IPS DF 6.9 (cell line): Measurements from ENCODE around the gene RASEF.

Experiments
- DNase-seq: peaks from one replicate; pipeline ENCODE4 v3.0.0-alpha.2; 2013; ENCODE audit warnings: low read depth, low spot score
- H3K27ac ChIP-seq: one replicate; pipeline ENCODE4 v1.5.1; 2013; ENCODE audit warnings: low read length, control low read depth
- H3K27me3 ChIP-seq: 2 replicates; pipeline ENCODE4 v1.6.1; 2013; ENCODE audit warnings: mild to moderate bottlenecking, low read length; ENCODE audit not compliant: control insufficient read depth, insufficient read depth
- H3K36me3 ChIP-seq: 2 replicates; pipeline ENCODE4 v1.6.1; 2013; ENCODE audit warnings: low read length; ENCODE audit not compliant: control insufficient read depth, insufficient read depth
- H3K4me1 ChIP-seq: 2 replicates; pipeline ENCODE4 v1.6.1; 2013; ENCODE audit warnings: low read length; ENCODE audit not compliant: control insufficient read depth, insufficient read depth
- H3K4me3 ChIP-seq: 2 replicates; pipeline ENCODE4 v1.5.1; 2013; ENCODE audit warnings: mild to moderate bottlenecking, low read length
- H3K9me3 ChIP-seq: 2 replicates; pipeline ENCODE4 v1.6.1; 2013; ENCODE audit warnings: low read length, inconsistent platforms; ENCODE audit not compliant: control insufficient read depth, insufficient read depth
- WGBS: extraction: QIAGEN DNeasy Blood & Tissue Kit; methylation state at CpG from one replicate; pipeline ENCODE4 v1.1.7; 2013; ENCODE audit warnings: mixed read lengths, missing lambda C conversion rate; ENCODE audit not compliant: insufficient read length, insufficient coverage; 5-methylcytosine and 5-hydroxymethylcytosine counted together

RASEF gene

GRCh38 chr9:83013867-83014605, 48.9 kb downstream of the RASEF start:
- no peak overlapping the region for H3K27ac ChIP-seq
- DNase-seq = no peak
- no CpG with 5 or more reads among the region's 3 CpGs for WGBS

GRCh38 chr9:83012922-83013838, 49.8 kb downstream of the RASEF start:
- DNase-seq = no peak
- H3K27me3 ChIP-seq = no peaks in the 10 kb centered on the region
- H3K4me1 ChIP-seq = peaks cover 1% of the 10 kb centered on the region; the same call in 1 of the 2 replicates
- H3K4me3 ChIP-seq = no peak overlapping the region
- H3K9me3 ChIP-seq = no peaks in the 10 kb centered on the region
- H3K36me3 ChIP-seq = no peaks in the 10 kb centered on the region
- no CpG with 5 or more reads among the region's 7 CpGs for WGBS
- no peak overlapping the region for H3K27ac ChIP-seq

More at GRCh38 chr9:83013867-83014605, 48.9 kb downstream of the RASEF start:
- H3K9me3 ChIP-seq = no peaks in the 10 kb centered on the region
- no peak overlapping the region for H3K4me3 ChIP-seq
- H3K27me3 ChIP-seq = no peaks in the 10 kb centered on the region
- peaks cover 1% of the 10 kb centered on the region; the same call in 1 of the 2 replicates for H3K4me1 ChIP-seq
- no peaks in the 10 kb centered on the region for H3K36me3 ChIP-seq

GRCh38 chr9:83012168-83012921, 50.6 kb downstream of the RASEF start:
- no peaks in the 10 kb centered on the region for H3K9me3 ChIP-seq
- no CpG with 5 or more reads among the region's 4 CpGs for WGBS
- H3K36me3 ChIP-seq = no peaks in the 10 kb centered on the region
- no peak for DNase-seq
- peaks cover 1% of the 10 kb centered on the region; the same call in 1 of the 2 replicates for H3K4me1 ChIP-seq
- no peak overlapping the region for H3K27ac ChIP-seq
- no peaks in the 10 kb centered on the region for H3K27me3 ChIP-seq
- no peak overlapping the region for H3K4me3 ChIP-seq

- Histone ChIP-seq H3K36me3 (no peaks in the 10 kb centered on the region), H3K4me1 (peaks cover 1% of the 10 kb centered on the region; the same call in 1 of the 2 replicates), H3K27me3 (no peaks in the 10 kb centered on the region), H3K9me3 (no peaks in the 10 kb centered on the region), H3K4me3 (no peak overlapping the region), H3K27ac (no peak overlapping the region)
- no peak for DNase-seq
Measured at GRCh38 chr9:83011611-83012010, 51.3 kb downstream of the RASEF start.

- no peak overlapping the region for H3K4me3 ChIP-seq
Measured at GRCh38 chr9:83007521-83008300, 55.2 kb downstream of the RASEF start.

GRCh38 chr9:83006378-83006777, 56.6 kb downstream of the RASEF start:
- Histone ChIP-seq H3K27ac (no peak overlapping the region), H3K27me3 (no peaks in the 10 kb centered on the region), H3K36me3 (no peaks in the 10 kb centered on the region), H3K4me3 (no peak overlapping the region), H3K4me1 (no peaks in the 10 kb centered on the region), H3K9me3 (no peaks in the 10 kb centered on the region)
- no peak for DNase-seq

More at GRCh38 chr9:83007521-83008300, 55.2 kb downstream of the RASEF start:
- H3K36me3 ChIP-seq = no peaks in the 10 kb centered on the region
- H3K9me3 ChIP-seq = no peaks in the 10 kb centered on the region
- no peak for DNase-seq
- H3K27me3 ChIP-seq = no peaks in the 10 kb centered on the region
- H3K27ac ChIP-seq = no peak overlapping the region
- no peaks in the 10 kb centered on the region for H3K4me1 ChIP-seq
- no CpG with 5 or more reads among the region's 9 CpGs for WGBS

- no peaks in the 10 kb centered on the region for H3K9me3 ChIP-seq
- H3K27me3 ChIP-seq = no peaks in the 10 kb centered on the region
- H3K36me3 ChIP-seq = no peaks in the 10 kb centered on the region
- no CpG with 5 or more reads among the region's 2 CpGs for WGBS
- DNase-seq = no peak
- H3K27ac ChIP-seq = no peak overlapping the region
- no peak overlapping the region for H3K4me3 ChIP-seq
- no peaks in the 10 kb centered on the region for H3K4me1 ChIP-seq
Measured at GRCh38 chr9:83005963-83006362, 57.0 kb downstream of the RASEF start.

GRCh38 chr9:83005361-83005760, 57.6 kb downstream of the RASEF start:
- Histone ChIP-seq H3K4me1 (no peaks in the 10 kb centered on the region), H3K27me3 (no peaks in the 10 kb centered on the region), H3K27ac (no peak overlapping the region), H3K36me3 (no peaks in the 10 kb centered on the region), H3K9me3 (no peaks in the 10 kb centered on the region), H3K4me3 (no peak overlapping the region)
- no CpG with 5 or more reads among the region's 1 CpG for WGBS
- DNase-seq = no peak

GRCh38 chr9:83002329-83002728, 60.6 kb downstream of the RASEF start:
- H3K27ac ChIP-seq = no peak overlapping the region
- no peak for DNase-seq
- no peak overlapping the region for H3K4me3 ChIP-seq
- no peaks in the 10 kb centered on the region for H3K36me3 ChIP-seq
- no CpG with 5 or more reads among the region's 2 CpGs for WGBS
- H3K27me3 ChIP-seq = no peaks in the 10 kb centered on the region
- H3K9me3 ChIP-seq = no peaks in the 10 kb centered on the region
- no peaks in the 10 kb centered on the region for H3K4me1 ChIP-seq

- Histone ChIP-seq H3K4me3 (no peak overlapping the region), H3K36me3 (no peaks in the 10 kb centered on the region), H3K9me3 (no peaks in the 10 kb centered on the region), H3K27me3 (no peaks in the 10 kb centered on the region), H3K27ac (no peak overlapping the region), H3K4me1 (no peaks in the 10 kb centered on the region)
- no CpG with 5 or more reads among the region's 5 CpGs for WGBS
- DNase-seq = no peak
Measured at GRCh38 chr9:83000765-83001164, 62.2 kb downstream of the RASEF start.
